IPS-15b (cell line): ENCODE measurements around the gene ERCC5.
A peak's percentile ranks its signal among the peaks of the same experiment; 100 is the strongest.

ENCODE experiments used
- H3K27me3 ChIP-seq: one replicate; pipeline ENCODE4 v1.6.1; 2013; ENCODE audit warnings: low read length; ENCODE audit not compliant: control insufficient read depth, insufficient read depth
- H3K36me3 ChIP-seq: one replicate; pipeline ENCODE4 v1.6.1; 2013; ENCODE audit warnings: low read length; ENCODE audit not compliant: control insufficient read depth, insufficient read depth
- H3K4me1 ChIP-seq: one replicate; pipeline ENCODE4 v1.6.1; 2013; ENCODE audit warnings: mild to moderate bottlenecking, low read length; ENCODE audit not compliant: control insufficient read depth, insufficient read depth
- H3K4me3 ChIP-seq: one replicate; pipeline ENCODE4 v1.5.1; 2013; ENCODE audit warnings: low read depth, low read length
- H3K9ac ChIP-seq: one replicate; pipeline ENCODE4 v1.6.1; 2013; ENCODE audit warnings: low read depth, mild to moderate bottlenecking, low read length
- H3K9me3 ChIP-seq: one replicate; pipeline ENCODE4 v1.6.1; 2013; ENCODE audit warnings: mild to moderate bottlenecking, low read length; ENCODE audit not compliant: control insufficient read depth, insufficient read depth

ERCC5 gene

GRCh38 chr13:102845630-102846260 lies at the start of gene ERCC5:
Gene ERCC5 (plus strand): TSS chr13:102846032. CDS start chr13:102846267, 235 bp downstream.
- H3K9ac ChIP-seq, result peak within 1 kb of the TSS; percentile 90
- no peaks in the 10 kb centered on the region for H3K9me3 ChIP-seq
- no peaks in the 10 kb centered on the region for H3K27me3 ChIP-seq
- no peaks in the 10 kb centered on the region for H3K36me3 ChIP-seq
- H3K4me1 ChIP-seq, result no peaks in the 10 kb centered on the region
- H3K4me3 ChIP-seq, result peak within 1 kb of the TSS; percentile 91

- Histone ChIP-seq H3K36me3 (no peaks in the 10 kb centered on the region), H3K4me3 (peak within 1 kb of the TSS; percentile 85), H3K9ac (peak within 1 kb of the TSS; percentile 37), H3K27me3 (peaks cover 18% of the 10 kb centered on the region), H3K9me3 (no peaks in the 10 kb centered on the region), H3K4me1 (peaks cover 3% of the 10 kb centered on the region)
Observed at GRCh38 chr13:102798581-102799425, 47.0 kb upstream of the ERCC5 start, which contains the start of the genes BIVM and POGLUT2. Gene BIVM (plus strand): TSS chr13:102799119. CDS start chr13:102807268, 8,149 bp downstream. Gene POGLUT2 (minus strand): TSS chr13:102798976. CDS start chr13:102798670, 306 bp downstream.

GRCh38 chr13:102799426-102800144 lies 46.2 kb upstream of the ERCC5 start:
- peaks cover 18% of the 10 kb centered on the region for H3K27me3 ChIP-seq
- H3K9ac ChIP-seq, result no peak overlapping the region
- no peaks in the 10 kb centered on the region for H3K9me3 ChIP-seq
- H3K36me3 ChIP-seq, result no peaks in the 10 kb centered on the region
- peaks cover under 1% of the 10 kb centered on the region for H3K4me1 ChIP-seq
- H3K4me3 ChIP-seq, result peak overlapping the region; percentile 85

- H3K27me3 ChIP-seq, result peaks cover 18% of the 10 kb centered on the region
- no peaks in the 10 kb centered on the region for H3K4me1 ChIP-seq
- peak overlapping the region; percentile 85 for H3K4me3 ChIP-seq
- H3K36me3 ChIP-seq, result no peaks in the 10 kb centered on the region
- H3K9me3 ChIP-seq, result no peaks in the 10 kb centered on the region
- H3K9ac ChIP-seq, result peak overlapping the region; percentile 41
Observed at GRCh38 chr13:102800145-102801041, 45.4 kb upstream of the ERCC5 start.

GRCh38 chr13:102805680-102806079 lies 40.2 kb upstream of the ERCC5 start:
- peaks cover 9% of the 10 kb centered on the region for H3K27me3 ChIP-seq
- H3K9me3 ChIP-seq, result no peaks in the 10 kb centered on the region
- H3K36me3 ChIP-seq, result no peaks in the 10 kb centered on the region
- no peaks in the 10 kb centered on the region for H3K4me1 ChIP-seq
- H3K4me3 ChIP-seq, result no peak overlapping the region
- H3K9ac ChIP-seq, result no peak overlapping the region

- Histone ChIP-seq H3K9me3 (no peaks in the 10 kb centered on the region), H3K4me1 (no peaks in the 10 kb centered on the region), H3K36me3 (no peaks in the 10 kb centered on the region), H3K9ac (no peak overlapping the region), H3K27me3 (no peaks in the 10 kb centered on the region), H3K4me3 (no peak overlapping the region)
Observed at GRCh38 chr13:102807699-102808098, 38.1 kb upstream of the ERCC5 start.

GRCh38 chr13:102812611-102813287 lies 33.1 kb upstream of the ERCC5 start:
- Histone ChIP-seq H3K36me3 (no peaks in the 10 kb centered on the region), H3K4me1 (no peaks in the 10 kb centered on the region), H3K9me3 (no peaks in the 10 kb centered on the region), H3K27me3 (no peaks in the 10 kb centered on the region), H3K4me3 (no peak overlapping the region), H3K9ac (no peak overlapping the region)

GRCh38 chr13:102814025-102814607 lies 31.7 kb upstream of the ERCC5 start:
- H3K36me3 ChIP-seq, result no peaks in the 10 kb centered on the region
- no peaks in the 10 kb centered on the region for H3K4me1 ChIP-seq
- no peaks in the 10 kb centered on the region for H3K27me3 ChIP-seq
- H3K9ac ChIP-seq, result no peak overlapping the region
- H3K9me3 ChIP-seq, result no peaks in the 10 kb centered on the region
- no peak overlapping the region for H3K4me3 ChIP-seq

GRCh38 chr13:102814793-102815192 lies 31.0 kb upstream of the ERCC5 start:
- H3K4me1 ChIP-seq, result no peaks in the 10 kb centered on the region
- no peak overlapping the region for H3K4me3 ChIP-seq
- H3K36me3 ChIP-seq, result no peaks in the 10 kb centered on the region
- no peaks in the 10 kb centered on the region for H3K9me3 ChIP-seq
- H3K9ac ChIP-seq, result no peak overlapping the region
- no peaks in the 10 kb centered on the region for H3K27me3 ChIP-seq

GRCh38 chr13:102815788-102816187 lies 30.0 kb upstream of the ERCC5 start:
- no peaks in the 10 kb centered on the region for H3K9me3 ChIP-seq
- H3K4me1 ChIP-seq, result no peaks in the 10 kb centered on the region
- H3K27me3 ChIP-seq, result no peaks in the 10 kb centered on the region
- H3K4me3 ChIP-seq, result no peak overlapping the region
- H3K9ac ChIP-seq, result no peak overlapping the region
- no peaks in the 10 kb centered on the region for H3K36me3 ChIP-seq
